GM19467 (cell line): Measurements from ENCODE around the gene ZNF8.
"Not testable (repeated sequence)": the region's sequence is repeated elsewhere in the genome, so short reads cannot be mapped to it uniquely, and the experiment has no call there.

Source experiments
- ATAC-seq: cut with Tn5 transposase; IDR thresholded peaks from one replicate; pipeline ENCODE4 v1.9.1; 2021; ENCODE audit warnings: mild to moderate bottlenecking, moderate library complexity; ENCODE audit not compliant: unreplicated experiment

Gene ZNF8

GRCh38 chr19:58278541-58279041, at the start of gene ZNF8:
Gene ZNF8, plus strand, starts transcription at chr19:58278955. Its CDS starts 127 bp downstream, at chr19:58279082.
- ATAC-seq, result peak; percentile 96

GRCh38 chr19:58229255-58229639, 49.5 kb upstream of the ZNF8 start:
- ATAC-seq, result no peak

- ATAC-seq, result no peak
Observed at GRCh38 chr19:58237324-58237723, 41.4 kb upstream of the ZNF8 start.

GRCh38 chr19:58243351-58243750, 35.4 kb upstream of the ZNF8 start:
- ATAC-seq, result no peak

GRCh38 chr19:58248886-58249285, 29.9 kb upstream of the ZNF8 start:
- no peak for ATAC-seq

- ATAC-seq, result no peak
Observed at GRCh38 chr19:58252102-58252685, 26.6 kb upstream of the ZNF8 start.

GRCh38 chr19:58258259-58258658, 20.5 kb upstream of the ZNF8 start:
- not testable (repeated sequence) for ATAC-seq

GRCh38 chr19:58261600-58261967, 17.2 kb upstream of the ZNF8 start:
- no peak for ATAC-seq

- ATAC-seq, result no peak
Observed at GRCh38 chr19:58261968-58262921, 16.5 kb upstream of the ZNF8 start.

GRCh38 chr19:58262922-58263296, 15.8 kb upstream of the ZNF8 start:
- ATAC-seq, result no peak

GRCh38 chr19:58265100-58265499, 13.7 kb upstream of the ZNF8 start:
- no peak for ATAC-seq

- ATAC-seq, result no peak
Observed at GRCh38 chr19:58268344-58268743, 10.4 kb upstream of the ZNF8 start.

- no peak for ATAC-seq
Observed at GRCh38 chr19:58274771-58275201, 4.0 kb upstream of the ZNF8 start.

GRCh38 chr19:58275564-58275963, 3.2 kb upstream of the ZNF8 start:
- ATAC-seq, result no peak

GRCh38 chr19:58277197-58277596, 1.6 kb upstream of the ZNF8 start:
- no peak for ATAC-seq

GRCh38 chr19:58277748-58278540, 811 bp upstream of the ZNF8 start:
- no peak for ATAC-seq

GRCh38 chr19:58279042-58279924, 528 bp downstream of the ZNF8 start:
- no peak for ATAC-seq

- no peak for ATAC-seq
Observed at GRCh38 chr19:58279925-58280316, 1.2 kb downstream of the ZNF8 start.

- ATAC-seq, result no peak
Observed at GRCh38 chr19:58284199-58284598, 5.4 kb downstream of the ZNF8 start.

- ATAC-seq, result no peak
Observed at GRCh38 chr19:58291943-58292342, 13.2 kb downstream of the ZNF8 start.
